Measurements from ENCODE around the gene MAZ.
"Not testable (repeated sequence)": the region's sequence is repeated elsewhere in the genome, so short reads cannot be mapped to it uniquely, and the experiment has no call there.

MAZ gene

DNA sequence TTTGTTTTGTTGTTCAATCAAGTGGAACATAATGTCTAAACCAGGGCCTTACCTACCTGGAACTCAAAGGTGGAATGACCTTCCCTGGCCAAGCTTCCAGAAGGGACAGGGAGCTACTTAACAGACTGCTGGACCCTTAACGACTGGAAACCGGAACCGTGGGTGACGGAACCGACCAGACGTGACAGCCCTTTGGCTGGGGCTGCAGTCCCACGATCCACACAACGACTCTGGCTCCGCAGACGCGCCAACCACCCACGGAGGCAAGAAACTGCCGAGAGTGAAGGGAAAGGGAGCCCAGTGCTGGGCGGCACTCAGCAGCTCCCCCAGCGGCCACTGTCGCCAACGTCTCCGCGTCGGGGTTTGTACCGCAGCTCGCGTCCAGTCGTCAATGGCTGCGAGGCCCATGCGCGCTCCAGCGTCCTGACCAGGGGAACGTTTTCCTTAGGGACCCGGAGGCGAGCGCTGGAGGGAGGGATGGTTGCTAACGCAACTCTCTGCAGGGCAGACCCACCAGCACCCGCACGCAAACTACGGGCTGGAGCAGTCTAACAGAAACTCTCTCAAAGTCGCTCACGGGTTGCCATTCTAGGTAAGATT, 21.3 kb upstream of the MAZ start:
- no peak for DNase-seq

DNA sequence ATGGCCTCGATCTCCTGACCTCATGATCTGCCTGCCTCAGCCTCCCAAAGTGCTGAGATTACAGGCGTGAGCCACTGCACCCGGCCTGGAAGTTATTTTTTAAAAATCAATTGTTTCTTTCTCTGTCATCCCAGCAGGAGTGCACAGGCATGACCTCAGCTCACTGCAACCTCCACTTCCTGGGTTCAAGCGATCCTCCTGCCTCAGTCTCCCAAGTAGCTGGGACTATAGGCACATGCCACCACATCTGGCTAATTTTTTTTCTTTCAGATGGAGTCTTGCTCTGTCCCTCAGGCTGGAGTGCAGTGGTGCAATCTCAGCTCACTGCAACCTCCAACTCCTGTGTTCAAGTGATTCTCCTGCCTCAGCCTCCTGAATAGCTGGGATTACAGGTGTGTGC, 19.2 kb upstream of the MAZ start:
- DNase-seq = not testable (repeated sequence)

DNA sequence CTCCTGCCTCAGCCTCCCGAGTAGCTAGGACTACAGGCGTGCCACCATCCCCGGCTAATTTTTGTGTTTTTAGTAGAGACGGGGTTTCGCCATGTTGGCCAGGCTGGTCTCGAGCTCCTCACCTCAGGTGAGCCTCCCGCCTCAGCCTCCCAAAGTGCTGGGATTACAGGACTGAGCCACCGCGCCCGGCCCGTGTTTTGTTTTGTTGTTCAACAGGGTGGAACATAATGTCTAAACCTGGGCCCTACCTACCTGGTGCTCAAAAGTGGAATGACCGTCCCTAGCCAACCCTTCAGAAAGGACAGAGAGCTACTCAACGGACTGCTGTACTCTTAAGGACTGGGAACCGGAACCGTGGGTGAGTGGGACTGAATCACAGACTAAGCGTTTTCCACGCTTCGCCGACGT, 16.6 kb upstream of the MAZ start:
- no peak for DNase-seq

DNA sequence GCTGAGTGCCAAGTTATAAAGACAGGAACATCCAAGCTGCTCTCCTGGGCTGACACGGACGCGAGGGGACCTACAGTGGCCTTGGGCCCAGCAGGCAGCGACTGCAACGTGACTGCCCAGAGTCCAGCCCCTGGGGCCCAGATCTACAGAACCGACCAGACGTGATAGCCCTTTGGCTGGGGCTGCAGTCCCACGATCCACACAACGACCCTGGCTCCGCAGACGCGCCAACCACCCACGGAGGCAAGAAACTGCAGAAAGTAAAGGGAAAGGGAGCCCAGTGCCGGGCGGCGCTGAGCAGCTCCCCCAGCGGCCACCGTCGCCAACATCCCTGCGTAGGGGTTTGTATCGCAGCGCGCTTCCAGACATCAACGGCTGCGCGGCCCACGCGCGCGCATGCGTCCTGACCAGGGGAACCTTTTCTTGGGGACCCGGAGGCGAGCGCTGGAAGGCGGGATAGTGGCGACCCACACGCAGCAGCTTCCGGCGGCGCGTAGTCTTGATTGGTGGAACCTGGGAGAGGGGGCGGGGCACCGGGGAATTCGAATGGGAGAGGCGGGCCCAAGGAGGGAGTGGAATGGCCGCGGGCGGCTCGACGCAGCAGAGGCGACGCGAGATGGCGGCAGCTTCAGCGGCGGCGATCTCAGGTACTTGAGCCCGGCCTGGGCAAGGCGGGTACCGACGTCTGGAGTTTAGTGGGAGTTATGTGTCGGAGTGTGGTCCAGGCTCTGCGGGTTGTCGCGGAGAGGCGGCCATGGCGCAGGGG, 16.0 kb upstream of the MAZ start, which contains the start of gene KIF22:
KIF22 (plus strand) TSS at position 569 of the 766 bp plus-strand sequence; CDS start at position 578, 9 bp downstream.
- peak; percentile 100 for DNase-seq

DNA sequence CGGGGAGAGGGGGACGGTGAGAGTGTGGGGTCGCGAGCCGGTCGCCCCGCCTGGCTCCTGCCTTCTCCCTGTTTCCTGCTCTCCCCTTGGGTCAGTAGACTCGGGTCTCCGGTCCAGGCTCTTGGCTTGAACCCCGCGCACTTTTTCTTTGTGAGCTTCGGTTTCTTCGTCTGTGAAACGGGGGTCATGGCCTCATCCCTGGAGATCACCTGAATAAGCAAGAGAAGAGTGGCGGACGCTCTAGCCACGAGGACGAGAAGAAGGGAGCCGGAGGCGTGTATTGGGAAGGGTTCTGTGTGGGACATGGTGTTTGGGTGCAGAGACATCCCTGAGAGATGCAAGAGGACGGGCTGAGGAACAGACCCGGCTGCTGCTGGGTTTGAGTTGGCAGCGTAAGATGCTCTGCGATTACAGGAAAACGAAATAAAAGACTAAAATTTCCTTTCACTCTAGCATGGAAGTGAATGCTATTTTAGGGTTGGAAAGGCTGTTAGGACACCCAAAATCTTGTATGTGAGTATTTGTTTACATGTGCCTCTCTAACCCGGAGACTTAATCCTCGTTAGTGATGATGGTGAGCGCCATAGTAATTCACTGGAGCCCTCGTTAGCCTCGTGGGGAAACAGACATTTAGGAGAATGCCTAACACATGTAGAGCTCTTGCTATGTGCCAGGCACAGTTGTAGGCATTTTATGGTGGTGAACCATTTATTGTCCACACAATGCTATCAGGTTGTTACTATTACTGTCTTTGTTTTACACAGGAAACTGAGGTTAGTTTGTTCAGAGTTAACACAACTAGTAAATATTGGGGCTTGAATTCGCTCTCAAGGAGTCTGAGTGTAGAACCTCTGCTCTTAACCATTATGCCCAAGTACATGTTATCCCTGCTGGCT, 15.1 kb upstream of the MAZ start:
- peak; percentile 66 for DNase-seq

DNA sequence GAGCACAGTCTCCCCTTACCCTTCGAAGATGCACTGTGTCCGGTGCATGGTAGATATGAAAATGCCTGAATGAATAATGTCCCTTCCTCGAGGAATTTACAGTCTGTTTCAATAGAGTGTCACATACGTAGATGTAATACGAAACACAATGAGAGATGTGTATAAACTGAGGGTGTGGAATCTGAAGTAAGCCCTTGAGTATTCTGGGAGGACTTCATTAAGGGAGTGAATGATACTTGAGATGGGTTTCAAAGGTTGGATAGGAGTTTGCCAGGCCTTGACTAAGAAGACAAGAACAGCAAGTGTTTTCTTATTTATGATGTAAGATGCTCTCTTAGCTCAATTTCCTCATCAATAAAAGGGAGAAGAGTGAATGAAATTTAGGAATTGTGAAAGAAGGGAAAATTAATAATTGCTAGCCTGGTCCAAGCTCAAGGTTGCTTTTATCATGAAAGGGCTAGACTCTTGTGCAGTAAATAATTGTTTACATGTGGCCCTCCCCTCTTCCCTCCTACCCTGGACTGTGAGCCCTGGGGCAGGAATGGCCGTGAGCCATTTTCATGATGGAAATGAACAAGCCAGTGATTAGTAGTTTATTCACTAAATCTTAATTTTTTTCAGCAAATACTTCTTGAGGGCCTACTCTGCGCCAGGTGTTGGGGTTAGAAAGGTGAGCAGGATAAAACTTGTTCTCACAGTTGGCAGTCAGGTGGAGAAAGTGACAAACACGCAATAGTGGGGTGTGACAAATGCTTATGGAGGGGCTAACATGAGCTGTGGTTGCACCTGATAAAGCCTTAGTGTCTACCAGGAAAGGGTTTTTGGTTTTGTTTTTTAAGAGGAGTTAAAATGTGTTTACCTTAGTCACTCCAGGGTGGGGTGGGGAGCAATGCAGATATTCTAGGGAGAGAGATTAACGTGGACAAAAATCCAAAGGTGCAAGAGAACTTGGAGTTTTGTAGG, 14.2 kb upstream of the MAZ start:
- DNase-seq = no peak

DNA sequence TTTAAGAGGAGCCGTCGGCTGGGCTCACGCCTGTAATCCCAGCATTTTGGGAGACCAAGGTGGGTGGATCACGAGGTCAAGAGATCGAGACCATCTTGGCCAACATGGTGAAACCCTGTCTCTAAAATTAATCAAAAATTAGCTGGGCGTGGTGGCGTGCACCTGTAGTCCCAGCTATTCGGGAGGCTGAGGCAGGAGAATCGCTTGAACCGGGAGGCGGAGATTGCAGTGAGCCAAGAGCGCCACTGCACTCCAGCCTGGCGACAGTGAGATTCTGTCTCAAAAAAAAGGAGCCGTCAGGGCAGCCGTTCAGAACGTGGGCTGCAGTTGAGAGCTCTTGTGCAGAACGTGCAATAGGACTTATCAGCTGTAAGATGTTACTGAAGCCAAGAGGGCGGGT, 13.2 kb upstream of the MAZ start:
- not testable (repeated sequence) for DNase-seq

DNA sequence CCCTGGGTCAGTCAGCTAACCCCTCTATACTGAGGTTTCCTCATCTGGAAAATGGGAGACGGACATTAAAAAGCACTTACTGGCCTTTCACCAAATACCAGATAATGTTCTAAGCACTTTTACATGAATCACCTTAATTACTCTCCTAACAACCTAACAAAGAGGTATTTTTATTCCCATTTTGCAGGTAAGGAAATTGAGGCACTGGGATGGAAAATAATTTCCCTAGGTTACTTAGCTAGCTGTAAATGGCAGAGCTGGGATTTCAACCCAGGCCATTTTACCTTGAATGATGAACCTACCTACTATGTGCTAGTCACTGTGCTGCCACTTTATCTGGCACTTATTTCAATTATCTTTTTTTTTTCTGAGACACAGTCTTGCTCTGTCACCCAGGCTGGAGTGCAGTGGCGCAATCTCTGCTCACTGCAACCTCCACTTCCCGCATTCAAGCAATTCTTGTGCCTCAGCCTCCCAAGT, 12.1 kb upstream of the MAZ start:
- no peak for DNase-seq

DNA sequence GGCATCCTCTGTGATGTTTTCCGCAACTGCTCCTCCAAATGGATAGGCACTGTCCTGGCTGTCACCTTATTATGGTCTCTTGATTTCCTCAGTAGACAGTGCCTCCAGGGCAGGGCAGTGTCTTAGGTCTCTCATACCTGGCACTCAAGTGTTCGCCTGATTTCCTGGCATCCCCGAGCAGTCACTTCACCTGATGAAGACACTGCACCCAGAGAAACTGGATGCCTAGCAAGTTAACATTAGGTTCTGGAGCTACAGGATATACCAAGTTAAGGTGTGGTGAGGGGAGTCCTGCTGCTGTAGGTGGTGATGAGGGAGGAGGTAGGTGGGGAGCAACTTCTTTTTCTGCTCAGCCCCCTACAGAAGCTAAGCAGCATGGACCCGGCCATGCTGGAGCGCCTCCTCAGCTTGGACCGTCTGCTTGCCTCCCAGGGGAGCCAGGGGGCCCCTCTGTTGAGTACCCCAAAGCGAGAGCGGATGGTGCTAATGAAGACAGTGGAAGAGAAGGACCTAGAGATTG, 3.9 kb upstream of the MAZ start:
- no peak for DNase-seq

DNA sequence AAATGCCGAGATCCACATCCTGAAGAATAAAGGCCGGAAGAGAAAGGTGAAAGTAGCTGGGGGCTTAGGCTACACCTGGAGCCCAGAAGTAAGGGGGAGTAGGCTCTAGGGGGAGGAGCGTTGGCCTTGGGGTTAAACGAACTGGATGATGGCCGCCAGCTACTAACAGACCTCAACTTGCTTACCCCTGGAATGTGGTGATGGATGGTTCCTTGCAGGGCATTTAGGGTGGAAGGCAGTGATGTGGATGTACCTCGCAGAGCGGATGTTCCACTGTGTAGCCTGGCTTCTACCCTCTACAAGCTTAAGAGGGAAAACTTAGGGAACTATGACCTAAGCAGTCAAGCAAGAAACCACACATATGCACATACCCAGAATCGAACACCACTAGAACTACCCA, 2.3 kb upstream of the MAZ start:
- no peak for DNase-seq

DNA sequence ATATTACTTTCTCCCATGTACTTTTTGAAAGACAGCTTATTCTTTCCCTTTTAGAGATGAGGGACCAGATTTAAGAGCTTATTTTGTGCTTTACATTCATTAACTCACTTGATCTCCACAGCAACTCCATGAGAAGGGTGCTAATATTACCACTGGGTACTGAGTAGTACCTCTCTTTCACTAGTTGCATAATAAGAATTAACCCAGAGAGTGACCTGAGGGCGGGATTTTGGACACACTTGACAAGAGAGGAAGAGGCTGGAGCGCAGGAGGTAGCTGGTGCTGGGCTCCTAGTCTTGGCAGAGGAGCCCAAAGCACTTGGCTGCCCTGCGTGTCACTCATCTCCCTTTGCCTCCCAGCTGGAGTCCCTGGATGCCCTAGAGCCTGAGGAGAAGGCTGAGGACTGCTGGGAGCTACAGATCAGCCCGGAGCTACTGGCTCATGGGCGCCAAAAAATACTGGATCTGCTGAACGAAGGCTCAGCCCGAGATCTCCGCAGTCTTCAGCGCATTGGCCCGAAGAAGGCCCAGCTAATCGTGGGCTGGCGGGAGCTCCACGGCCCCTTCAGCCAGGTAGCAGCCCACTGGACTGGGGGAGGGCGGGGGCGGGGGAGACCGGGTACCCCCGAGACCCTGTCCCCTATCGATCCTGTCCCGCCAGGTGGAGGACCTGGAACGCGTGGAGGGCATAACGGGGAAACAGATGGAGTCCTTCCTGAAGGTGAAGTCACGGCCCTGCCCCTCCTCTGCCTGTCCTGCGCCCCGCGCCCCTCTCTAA, 1.7 kb upstream of the MAZ start:
- peak; percentile 85 for DNase-seq

DNA sequence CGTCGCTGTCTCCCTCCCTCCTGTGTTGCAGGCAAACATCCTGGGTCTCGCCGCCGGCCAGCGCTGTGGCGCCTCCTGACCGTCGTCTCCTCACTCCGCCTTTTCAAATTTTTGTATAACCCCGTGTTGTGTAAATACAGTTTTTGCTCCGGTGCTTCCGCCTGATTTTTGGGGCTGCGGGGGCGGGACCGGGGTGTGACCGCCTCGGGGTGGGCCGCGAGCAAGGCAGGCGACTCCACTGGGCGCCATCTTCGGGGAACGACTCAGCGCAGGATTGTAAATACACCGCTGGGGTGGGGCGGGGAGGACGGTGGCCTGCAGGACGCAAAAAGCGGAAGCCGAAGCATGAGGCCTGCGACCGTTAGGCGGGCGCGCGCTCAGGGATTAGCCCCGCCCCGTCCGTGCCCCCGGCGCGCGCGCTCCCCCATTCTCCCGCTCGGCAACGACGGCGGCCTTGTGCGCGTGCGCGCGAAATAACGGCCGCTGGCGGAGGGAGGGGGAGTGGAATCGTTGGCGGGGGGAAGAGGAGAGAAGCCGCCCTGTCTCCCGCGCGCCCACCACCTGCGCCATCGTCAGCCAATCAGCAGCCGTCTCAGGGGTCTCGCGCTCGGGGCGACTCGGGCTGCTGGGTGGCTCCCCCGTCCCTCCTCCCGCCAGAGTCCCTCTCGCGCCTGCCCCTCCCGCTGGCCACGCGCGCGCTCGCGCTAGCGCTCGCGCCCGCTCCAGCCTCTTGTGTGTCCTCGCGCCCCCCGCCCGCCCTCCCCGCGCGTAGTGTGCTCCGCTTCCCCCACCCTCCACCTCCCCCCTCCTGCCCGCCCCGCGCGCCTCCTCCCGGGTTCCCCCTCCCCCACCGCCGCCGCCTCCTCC, 864 bp upstream of the MAZ start:
- DNase-seq = peak; percentile 100

DNA sequence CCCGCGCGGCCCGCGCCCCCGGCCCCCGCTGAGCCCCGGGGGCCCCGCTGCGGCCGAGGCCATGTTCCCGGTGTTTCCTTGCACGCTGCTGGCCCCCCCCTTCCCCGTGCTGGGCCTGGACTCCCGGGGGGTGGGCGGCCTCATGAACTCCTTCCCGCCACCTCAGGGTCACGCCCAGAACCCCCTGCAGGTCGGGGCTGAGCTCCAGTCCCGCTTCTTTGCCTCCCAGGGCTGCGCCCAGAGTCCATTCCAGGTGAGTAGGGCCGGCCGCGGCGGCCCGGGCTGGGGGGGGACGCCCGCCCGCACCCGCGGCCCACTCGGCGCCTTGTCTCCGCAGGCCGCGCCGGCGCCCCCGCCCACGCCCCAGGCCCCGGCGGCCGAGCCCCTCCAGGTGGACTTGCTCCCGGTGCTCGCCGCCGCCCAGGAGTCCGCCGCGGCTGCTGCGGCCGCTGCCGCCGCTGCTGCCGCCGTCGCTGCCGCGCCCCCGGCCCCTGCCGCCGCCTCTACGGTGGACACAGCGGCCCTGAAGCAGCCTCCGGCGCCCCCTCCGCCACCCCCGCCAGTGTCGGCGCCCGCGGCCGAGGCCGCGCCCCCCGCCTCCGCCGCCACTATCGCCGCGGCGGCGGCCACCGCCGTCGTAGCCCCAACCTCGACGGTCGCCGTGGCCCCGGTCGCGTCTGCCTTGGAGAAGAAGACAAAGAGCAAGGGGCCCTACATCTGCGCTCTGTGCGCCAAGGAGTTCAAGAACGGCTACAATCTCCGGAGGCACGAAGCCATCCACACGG, 504 bp downstream of the MAZ start:
- peak; percentile 98 for DNase-seq

DNA sequence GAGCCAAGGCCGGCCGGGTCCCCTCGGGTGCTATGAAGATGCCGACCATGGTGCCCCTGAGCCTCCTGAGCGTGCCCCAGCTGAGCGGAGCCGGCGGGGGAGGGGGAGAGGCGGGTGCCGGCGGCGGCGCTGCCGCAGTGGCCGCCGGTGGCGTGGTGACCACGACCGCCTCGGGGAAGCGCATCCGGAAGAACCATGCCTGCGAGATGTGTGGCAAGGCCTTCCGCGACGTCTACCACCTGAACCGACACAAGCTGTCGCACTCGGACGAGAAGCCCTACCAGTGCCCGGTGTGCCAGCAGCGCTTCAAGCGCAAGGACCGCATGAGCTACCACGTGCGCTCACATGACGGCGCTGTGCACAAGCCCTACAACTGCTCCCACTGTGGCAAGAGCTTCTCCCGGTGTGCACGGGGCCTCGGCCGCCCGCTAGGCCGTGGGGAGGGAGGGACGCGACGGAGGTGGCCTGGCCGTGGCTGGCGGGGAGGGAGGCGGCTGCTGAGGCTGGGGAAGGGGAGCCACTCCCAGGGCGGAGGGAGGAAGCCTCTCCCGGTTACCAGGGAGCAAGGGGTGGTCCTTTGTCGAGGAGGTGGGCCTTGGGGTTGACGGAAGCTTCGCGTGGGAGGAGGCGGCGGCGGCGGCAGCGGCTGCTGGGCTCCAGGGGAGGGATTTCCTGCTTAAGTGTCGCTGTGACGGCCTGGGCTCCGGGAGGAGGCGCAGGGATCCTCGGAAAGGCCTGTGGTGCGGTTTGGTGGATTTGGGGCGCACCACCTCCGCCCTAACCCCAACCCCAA, 1.3 kb downstream of the MAZ start:
- DNase-seq = peak; percentile 94

DNA sequence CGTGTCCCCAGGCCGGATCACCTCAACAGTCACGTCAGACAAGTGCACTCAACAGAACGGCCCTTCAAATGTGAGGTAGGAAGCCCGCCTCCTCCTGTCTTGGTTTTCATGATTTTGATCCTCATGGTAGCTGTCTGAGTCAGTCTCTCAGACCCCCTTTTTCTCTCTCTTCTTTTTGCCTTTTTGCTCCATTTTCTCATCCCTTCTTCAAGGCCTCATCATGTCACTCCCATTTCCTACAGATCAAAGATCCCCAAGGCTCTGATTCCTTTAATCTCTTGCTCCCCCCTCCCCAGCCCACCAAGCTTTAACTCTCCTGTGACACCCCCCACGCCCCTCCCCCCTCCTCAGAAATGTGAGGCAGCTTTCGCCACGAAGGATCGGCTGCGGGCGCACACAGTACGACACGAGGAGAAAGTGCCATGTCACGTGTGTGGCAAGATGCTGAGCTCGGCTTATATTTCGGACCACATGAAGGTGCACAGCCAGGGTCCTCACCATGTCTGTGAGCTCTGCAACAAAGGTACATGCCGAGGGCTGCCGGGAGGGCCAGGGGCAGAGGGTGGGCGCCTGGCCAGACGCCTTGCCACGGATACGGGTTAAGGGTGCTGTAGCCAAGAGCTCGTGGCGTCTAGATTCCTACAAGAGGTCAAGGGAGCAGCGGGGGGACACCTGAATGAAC, 2.0 kb downstream of the MAZ start:
- DNase-seq = peak; percentile 49

DNA sequence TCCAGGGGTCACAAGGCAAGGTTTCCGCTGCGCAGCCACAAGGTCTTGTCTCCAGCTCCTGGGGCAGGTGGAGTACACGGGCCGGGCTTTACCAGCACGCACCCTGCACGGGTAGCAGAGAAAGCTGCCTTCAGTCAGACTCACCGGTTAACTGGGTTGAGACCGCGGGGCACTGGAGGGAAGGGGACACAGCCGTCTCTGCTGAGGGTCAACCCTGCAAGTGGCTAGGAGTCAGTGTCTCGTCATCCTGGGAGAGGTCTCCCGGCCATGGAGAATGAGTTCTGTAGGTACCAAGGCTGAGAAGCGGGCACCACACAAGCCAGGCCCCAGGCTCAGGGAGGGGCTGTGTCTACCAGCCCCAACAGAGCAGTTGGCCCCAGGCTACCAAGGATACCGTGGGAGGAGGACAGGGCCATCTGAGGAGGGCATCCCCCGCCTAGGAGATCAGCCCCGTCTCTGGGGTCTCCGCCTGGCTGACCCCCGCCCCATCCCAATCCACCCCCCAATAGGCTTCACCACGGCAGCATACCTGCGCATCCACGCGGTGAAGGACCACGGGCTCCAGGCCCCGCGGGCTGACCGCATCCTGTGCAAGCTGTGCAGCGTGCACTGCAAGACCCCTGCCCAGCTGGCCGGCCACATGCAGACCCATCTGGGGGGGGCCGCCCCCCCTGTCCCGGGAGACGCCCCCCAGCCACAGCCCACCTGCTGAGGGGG, 2.9 kb downstream of the MAZ start:
- DNase-seq = peak; percentile 41
